Central memory CD4-positive, alpha-beta T cell (primary cell): ENCODE data around the gene ZNF420.

Experiments
- DNase-seq: peaks from one replicate; pipeline ENCODE4 v3.0.0; 2022

Gene ZNF420

DNA sequence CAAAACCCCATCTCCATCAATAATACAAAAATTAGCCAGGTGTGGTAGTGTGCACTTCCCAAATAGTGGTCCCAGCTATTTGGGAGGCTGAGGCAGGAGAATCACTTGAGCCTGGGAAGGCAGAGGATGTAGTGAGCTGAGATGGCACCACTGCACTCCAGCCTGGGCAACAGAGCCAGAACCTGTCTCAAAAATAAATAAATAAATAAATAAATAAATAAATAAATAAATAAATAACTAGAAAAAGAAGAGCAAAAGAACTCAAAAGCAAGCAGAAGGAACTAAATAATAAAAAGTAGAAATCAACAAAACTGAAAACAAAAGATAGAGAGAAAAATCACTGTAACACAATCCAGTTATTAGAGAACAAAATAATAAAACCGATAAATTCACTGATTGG lies 81.9 kb downstream of the ZNF420 start:
- no peak for DNase-seq

DNA sequence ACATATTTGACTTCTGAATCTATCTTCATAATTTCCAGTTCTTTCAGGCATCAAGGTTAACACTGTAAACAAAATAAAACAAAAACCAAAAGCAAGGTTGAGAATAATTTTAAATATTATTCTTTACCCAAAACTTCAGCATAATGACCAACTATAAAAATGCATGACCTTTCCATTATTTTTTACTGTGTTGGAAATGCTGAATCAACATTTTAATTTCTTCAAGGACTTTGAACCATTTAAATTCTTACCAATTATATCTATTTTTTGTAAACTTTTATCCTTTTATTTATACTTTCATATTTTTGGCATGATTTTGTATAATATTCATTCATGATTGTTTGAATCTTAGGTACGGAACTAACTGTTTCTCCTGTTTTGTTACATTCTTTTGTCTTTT lies 87.4 kb downstream of the ZNF420 start:
- no peak for DNase-seq

DNA sequence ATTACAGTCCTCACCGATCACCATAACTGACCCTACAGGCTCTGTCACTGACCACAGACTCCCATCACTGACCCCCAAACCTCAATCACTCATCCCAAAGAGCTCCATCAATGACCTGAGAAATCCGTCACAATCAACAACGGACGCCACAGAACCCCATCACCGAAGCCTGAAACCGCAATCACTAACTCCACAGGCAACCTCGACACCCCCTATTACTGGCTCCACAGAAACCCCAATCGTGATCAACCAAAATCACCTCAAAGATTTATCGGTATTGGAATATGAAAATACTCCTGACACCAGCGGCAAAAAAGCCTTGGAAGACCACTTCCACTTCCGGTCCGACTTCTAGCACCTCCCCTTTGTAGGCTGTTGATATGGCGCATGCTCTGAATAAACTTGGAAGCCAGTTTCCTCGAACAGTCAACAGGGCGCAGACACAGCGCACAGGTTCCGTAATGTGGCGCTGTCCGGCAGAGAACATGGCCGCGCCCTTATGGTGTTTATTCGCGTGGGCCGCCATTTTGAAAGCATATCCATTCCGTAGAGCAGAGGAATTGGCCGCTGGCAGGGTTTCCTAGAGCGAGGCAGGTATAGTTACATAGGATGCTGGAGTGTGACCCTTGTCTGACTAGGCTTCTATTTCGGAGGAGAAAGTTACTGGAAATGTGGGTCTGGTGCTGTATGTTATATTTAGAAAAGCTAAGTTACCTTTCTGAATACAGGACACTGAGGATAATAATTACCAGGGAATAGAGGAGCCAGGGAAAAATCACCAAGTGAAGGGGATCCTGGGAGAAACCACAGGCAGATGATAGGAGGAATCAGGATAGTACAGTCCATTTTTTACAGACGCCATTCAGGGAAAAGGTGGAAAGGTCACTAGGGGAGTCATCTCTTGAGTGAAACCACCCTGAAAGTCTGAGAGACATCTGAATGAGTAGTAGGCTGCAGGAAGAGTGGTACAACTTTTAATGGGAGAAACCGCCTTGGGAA lies 94.4 kb downstream of the ZNF420 start, which contains the start of gene ZNF585A:
TSS of gene ZNF585A (minus strand) at position 328 of the 999 bp plus-strand sequence. CDS start 2,785 bp downstream, outside the sequence.
- DNase-seq: peak; percentile 89
